Endothelial cell of umbilical vein (primary cell): ENCODE data around the gene GPR107. TPM values are rescaled to one million over a fixed set of nuclear protein-coding genes. Genes with fewer than 3 reads are reported as not detected.
A peak's percentile ranks its signal among the peaks of the same experiment; 100 is the strongest.

Source experiments
- BruUV-seq: library from RNA; stranded (reverse); fragments of 400-500 nt; replicated peaks from 2 replicates; lab custom pipeline; 2021; lab: Mats Ljungman, UMichigan
- CTCF ChIA-PET: fragments of 300-600, 350-600 bp; sonication (Branson Sonifier 250); formaldehyde crosslinking; loops from one replicate; lab custom pipeline; 2021; ENCODE audit warnings: antibody characterized with exemption, inconsistent platforms; lab: Charles Lee
- POLR2A ChIA-PET: fragments of 300-600, 350-600 bp; sonication (Branson Sonifier 250); formaldehyde crosslinking; loops from one replicate; lab custom pipeline; 2021; ENCODE audit warnings: antibody characterized with exemption, inconsistent platforms; lab: Charles Lee
- DNase-seq: peaks from one replicate; pipeline ENCODE4 v3.0.0-alpha.2; 2011; ENCODE audit warnings: low read depth, low spot score
- FAIRE-seq: peaks from 2 replicates; lab custom pipeline; 2011; peaks lifted over from hg19 to GRCh38; lab: Jason Lieb, UNC
- H2AFZ ChIP-seq: 2 replicates; pipeline ENCODE4 v1.6.0; 2012; ENCODE audit warnings: low read depth, low read length, control low read depth, inconsistent platforms
- H3K27ac ChIP-seq: 2 replicates; pipeline ENCODE4 v1.5.1; 2011; ENCODE audit warnings: low read depth, mild to moderate bottlenecking, control low read depth, low read length, moderate library complexity; ENCODE audit not compliant: insufficient read depth
- H3K27me3 ChIP-seq, 2 experiments: 2 replicates each; pipeline versions ENCODE4 v1.6.0 to v1.6.1; 2011; ENCODE audit warnings: low read length in 2 of 2, mixed read lengths in 1 of 2; ENCODE audit not compliant: control insufficient read depth in 2 of 2, insufficient read depth in 2 of 2
- H3K36me3 ChIP-seq, 2 experiments: 2 replicates in 1 of 2; 3 replicates in 1 of 2; pipeline ENCODE4 v1.5.1; 2011; ENCODE audit warnings: low read length in 2 of 2, mild to moderate bottlenecking in 1 of 2, moderate library complexity in 1 of 2; ENCODE audit not compliant: control insufficient read depth in 2 of 2, insufficient read depth in 2 of 2; ENCODE audit errors: extremely low read depth in 1 of 2
- H3K4me1 ChIP-seq: 3 replicates; pipeline ENCODE4 v1.5.1; 2011; ENCODE audit warnings: mild to moderate bottlenecking, low read length; ENCODE audit not compliant: control insufficient read depth, insufficient read depth; ENCODE audit errors: extremely low read depth
- H3K4me2 ChIP-seq: 2 replicates; pipeline ENCODE4 v1.6.1; 2011; ENCODE audit warnings: low read length, control low read depth, mixed read lengths; ENCODE audit not compliant: insufficient read depth
- H3K4me3 ChIP-seq, 3 experiments: fragments of 200-600 bp in 1 of 3; sonication (generic), shearing (Covaris generic) in 1 of 3; replicated peaks in 1 of 3; 2 replicates each; pipeline ENCODE4 v1.5.1; 2011 to 2016; ENCODE audit warnings: control low read depth in 3 of 3, low read length in 3 of 3, mild to moderate bottlenecking in 2 of 3, inconsistent platforms in 1 of 3, low read depth in 1 of 3, moderate library complexity in 1 of 3; ENCODE audit not compliant: insufficient read depth in 1 of 3
- H3K79me2 ChIP-seq: 2 replicates; pipeline ENCODE4 v1.6.0; 2012; ENCODE audit warnings: low read length, inconsistent platforms; ENCODE audit not compliant: control insufficient read depth, insufficient read depth
- H3K9ac ChIP-seq: replicated peaks from 2 replicates; pipeline ENCODE3; 2011; ENCODE audit warnings: low read length, control low read depth; ENCODE audit not compliant: insufficient read depth; ENCODE audit errors: extremely low read depth
- H3K9me1 ChIP-seq: replicated peaks from 3 replicates; pipeline ENCODE4 v1.6.0; 2011; ENCODE audit warnings: mild to moderate bottlenecking, low read length; ENCODE audit not compliant: control insufficient read depth, insufficient read depth; ENCODE audit errors: extremely low read depth
- H3K9me3 ChIP-seq: replicated peaks from 2 replicates; pipeline ENCODE4 v1.5.1; 2012; ENCODE audit warnings: low read length, inconsistent platforms; ENCODE audit not compliant: control insufficient read depth, insufficient read depth
- H4K20me1 ChIP-seq: replicated peaks from 2 replicates; pipeline ENCODE3; 2011; ENCODE audit warnings: mild to moderate bottlenecking, low read length; ENCODE audit not compliant: control insufficient read depth, insufficient read depth; ENCODE audit errors: extremely low read depth
- FOS ChIP-seq: IDR thresholded peaks from 2 replicates; pipeline ENCODE4 v1.6.1; 2011; ENCODE audit warnings: mild to moderate bottlenecking, low read length, moderate library complexity, borderline replicate concordance; ENCODE audit not compliant: insufficient read depth
- JUN ChIP-seq: IDR thresholded peaks from 2 replicates; pipeline ENCODE4 v1.6.1; 2011; ENCODE audit warnings: borderline replicate concordance, low read depth; ENCODE audit not compliant: insufficient read length, insufficient read depth
- MYC ChIP-seq: IDR thresholded peaks from one replicate; pipeline ENCODE4 v1.6.1; 2011; ENCODE audit warnings: mild to moderate bottlenecking, low read depth, low read length
- POLR2AphosphoS5 ChIP-seq: IDR thresholded peaks from 2 replicates; pipeline ENCODE4 v1.6.1; 2012; ENCODE audit warnings: low read depth, mild to moderate bottlenecking, control low read depth, low read length, moderate library complexity; ENCODE audit not compliant: insufficient read depth
- dilution Hi-C: fragments of 300-500 bp; cut with MboI; formaldehyde crosslinking; loops from one replicate; pipeline ENCODE4 v1.15.0; 2019; ENCODE audit warnings: low sequenced_read_pairs; ENCODE audit not compliant: extremely low pct_ligation_motif_present
- intact Hi-C: fragments of 100-400 bp; cut with micrococcal nuclease; formaldehyde crosslinking; loops from one replicate; pipeline ENCODE4 v1.10.0; 2022
- polyA plus RNA-seq, 4 experiments: library from polyadenylated mRNA; depleted of rRNA in 3 of 4; stranded (reverse) in 3 of 4; unstranded in 1 of 4; fragments of >200 nt; gene quantifications; 2 replicates each; pipeline versions ENCODE4 v1.2.1 to v1.2.3, GENCODE V29; 2011 to 2012; ENCODE audit warnings: missing spikeins in 1 of 4
- total RNA-seq: library from RNA; stranded (reverse); gene quantifications from 2 replicates; pipeline ENCODE4 v1.2.3, GENCODE V29; 2021
- TF ChIP-seq, protein P1 (sequence below): IDR thresholded peaks from 2 replicates; pipeline ENCODE4 v1.6.1; 2011; ENCODE audit not compliant: insufficient read depth, insufficient read length

Gene GPR107
- total and polyA plus RNA-seq, 2 donors (not counting 3 experiments of a cell fraction or from before 2014, with no cell fraction given): 27.2 to 38.9 TPM

DNA sequence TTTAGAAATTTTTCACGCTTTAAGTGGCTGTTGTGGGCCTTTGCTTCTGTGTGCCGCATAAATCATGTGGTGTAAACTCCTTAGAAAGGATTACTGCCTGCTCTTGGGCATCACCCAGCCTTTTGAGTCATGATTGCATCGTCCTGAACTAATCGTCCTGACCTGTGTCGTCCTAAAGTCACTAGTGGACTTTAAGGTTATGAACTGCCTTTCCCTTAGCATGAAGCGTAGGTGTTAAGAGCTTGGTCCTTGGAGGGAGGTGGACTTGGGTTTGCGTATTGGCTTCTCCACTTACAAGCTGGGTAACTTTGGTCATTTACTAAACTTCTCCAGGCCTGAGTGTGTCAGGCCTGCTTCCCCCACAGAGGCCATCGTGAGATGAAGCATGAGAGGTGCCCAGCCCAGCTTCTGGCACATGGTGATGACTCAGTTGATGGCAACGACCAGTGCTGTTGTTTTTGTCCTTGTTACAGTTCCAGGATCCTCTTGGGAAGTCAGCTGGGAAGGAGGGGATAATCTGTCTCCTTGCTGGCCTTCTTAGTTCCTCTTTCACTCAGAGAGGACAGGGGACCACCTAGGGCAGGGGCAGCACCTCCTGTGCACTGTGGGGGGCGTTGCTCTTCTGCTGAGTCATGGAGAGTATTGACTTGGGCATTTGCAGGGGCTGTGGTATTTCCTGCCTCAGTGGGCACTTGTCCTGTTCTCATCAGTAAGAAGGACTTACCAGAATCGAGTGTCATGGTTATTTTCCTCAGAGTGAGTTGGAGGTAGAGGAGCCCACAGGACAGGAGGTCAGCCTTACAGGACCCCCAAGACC is 64.3 kb downstream of the GPR107 start:
- H3K27ac ChIP-seq: peak overlapping the region; percentile 29
- H3K27me3 ChIP-seq: no peaks in the 10 kb centered on the region
- no peak overlapping the region for H3K4me3 ChIP-seq
- intact Hi-C loops (no loop called here), dilution Hi-C loops (no loop called here)
- peaks cover 3 to 10% of the 10 kb centered on the region in 2 experiments for H3K36me3 ChIP-seq
- no peak for FAIRE-seq
- no peaks in the 10 kb centered on the region for H4K20me1 ChIP-seq
- POLR2A ChIA-PET: no interaction called here
- H3K4me2 ChIP-seq: no peak overlapping the region
- no peaks in the 10 kb centered on the region for H3K79me2 ChIP-seq
- H3K9me1 ChIP-seq: no peaks in the 10 kb centered on the region
- H3K9ac ChIP-seq: no peak overlapping the region
- peaks cover 9% of the 10 kb centered on the region for H3K4me1 ChIP-seq
- CTCF ChIA-PET: interaction anchor here (0.8 to 1.7 kb wide), 3 partner anchors 10 to 118 kb away, joined by 4 to 6 read pairs (median 4); no protein-coding TSS in a partner anchor
- DNase-seq: peak; percentile 50
- no TSS peak for BruUV-seq
- H2AFZ ChIP-seq: no peak overlapping the region
- TF ChIP-seq JUN (no peak), MYC (peak; percentile 71), FOS (peak; percentile 71), POLR2AphosphoS5 (no peak)
- TF ChIP-seq, protein P1, sequence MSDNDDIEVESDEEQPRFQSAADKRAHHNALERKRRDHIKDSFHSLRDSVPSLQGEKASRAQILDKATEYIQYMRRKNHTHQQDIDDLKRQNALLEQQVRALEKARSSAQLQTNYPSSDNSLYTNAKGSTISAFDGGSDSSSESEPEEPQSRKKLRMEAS: peak; percentile 63
- H3K9me3 ChIP-seq: no peaks in the 10 kb centered on the region
